ENCODE data around the gene TACR3. TPM values are rescaled to one million over a fixed set of nuclear protein-coding genes. Genes with fewer than 3 reads are reported as not detected.
A peak's percentile ranks its signal among the peaks of the same experiment; 100 is the strongest.
"Not testable (repeated sequence)": the region's sequence is repeated elsewhere in the genome, so short reads cannot be mapped to it uniquely, and the experiment has no call there.

Gene TACR3, protein sequence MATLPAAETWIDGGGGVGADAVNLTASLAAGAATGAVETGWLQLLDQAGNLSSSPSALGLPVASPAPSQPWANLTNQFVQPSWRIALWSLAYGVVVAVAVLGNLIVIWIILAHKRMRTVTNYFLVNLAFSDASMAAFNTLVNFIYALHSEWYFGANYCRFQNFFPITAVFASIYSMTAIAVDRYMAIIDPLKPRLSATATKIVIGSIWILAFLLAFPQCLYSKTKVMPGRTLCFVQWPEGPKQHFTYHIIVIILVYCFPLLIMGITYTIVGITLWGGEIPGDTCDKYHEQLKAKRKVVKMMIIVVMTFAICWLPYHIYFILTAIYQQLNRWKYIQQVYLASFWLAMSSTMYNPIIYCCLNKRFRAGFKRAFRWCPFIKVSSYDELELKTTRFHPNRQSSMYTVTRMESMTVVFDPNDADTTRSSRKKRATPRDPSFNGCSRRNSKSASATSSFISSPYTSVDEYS
- polyA plus RNA-seq (ENCODE audit: insufficient read depth in 1 of 5, insufficient read length in 5 of 5, low replicate concordance in 1 of 5) = 1 to 10 TPM; 1.3 to 5.0 (median 2.1) TPM
- long read RNA-seq, donor 1 = 0 reads
- long read RNA-seq, donor 2 = 0 reads
- long read RNA-seq, donor 3, full-length matches to known transcripts = 1 of 1 reads
- long read RNA-seq, donor 3, partial matches to known transcripts = 0 of 1 reads
- long read RNA-seq, donor 3, other reads (novel, unspliced or antisense) = 0 of 1 reads
- long read RNA-seq, donor 4 = 0 reads
- long read RNA-seq, donor 5 = 0 reads
- long read RNA-seq, donor 6 = 0 reads
- long read RNA-seq, donor 7 = 0 reads
- long read RNA-seq, donor 8 = 0 reads

- peak; percentile 77 to 78 for DNase-seq
These were observed at the start of gene TACR3 for GRCh38 chr4:103719830-103720207. Gene TACR3, minus strand, starts transcription at chr4:103719985. Its CDS starts 310 bp downstream, at chr4:103719675.

DNA sequence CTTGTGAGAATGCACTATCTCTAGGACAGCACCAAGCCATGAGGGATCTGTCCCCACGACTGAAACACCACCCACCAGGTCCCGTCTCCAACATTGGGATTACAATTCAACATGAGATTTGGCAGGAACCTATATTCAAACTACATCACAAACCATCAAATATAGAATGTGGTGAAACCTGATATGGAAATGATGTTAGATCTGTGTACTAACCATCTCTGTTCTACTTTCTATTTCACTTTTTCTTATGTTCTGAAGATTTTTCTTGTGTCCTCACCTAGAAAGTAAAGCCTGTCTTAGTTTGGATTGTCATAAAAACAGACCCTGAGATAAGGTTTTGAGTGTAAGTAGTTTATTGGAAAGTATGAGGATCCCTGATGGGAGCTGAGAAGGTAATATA is 37.8 kb upstream of the TACR3 start:
- DNase-seq = no peak

GRCh38 chr4:103756741-103757140 is 37.0 kb upstream of the TACR3 start:
- DNase-seq = no peak

DNA sequence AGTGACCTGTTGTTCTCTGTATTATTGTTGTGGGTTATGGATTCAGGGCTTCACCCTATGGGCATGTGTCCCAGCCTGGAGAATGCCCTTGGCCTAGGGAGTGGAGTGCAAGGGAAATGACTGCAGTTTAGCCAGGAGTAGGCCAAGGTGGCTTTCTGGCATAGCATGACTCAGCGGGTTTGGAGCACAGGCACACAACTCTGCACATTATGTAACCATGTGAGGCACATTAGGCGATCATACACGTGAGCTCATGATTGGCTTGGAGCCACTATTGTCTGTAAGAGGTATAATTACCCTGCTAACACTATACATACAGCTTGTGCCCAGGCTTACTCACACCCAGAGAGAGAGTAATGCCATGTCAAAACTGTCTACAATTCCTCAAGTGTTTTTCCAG is 35.1 kb upstream of the TACR3 start:
- DNase-seq = peak in 1 of 2 donors; percentile 1

GRCh38 chr4:103753868-103754653 is 34.3 kb upstream of the TACR3 start:
- DNase-seq = no peak

- DNase-seq = not testable (repeated sequence)
These were observed 3.4 kb upstream of the TACR3 start for GRCh38 chr4:103723150-103723549.

DNA sequence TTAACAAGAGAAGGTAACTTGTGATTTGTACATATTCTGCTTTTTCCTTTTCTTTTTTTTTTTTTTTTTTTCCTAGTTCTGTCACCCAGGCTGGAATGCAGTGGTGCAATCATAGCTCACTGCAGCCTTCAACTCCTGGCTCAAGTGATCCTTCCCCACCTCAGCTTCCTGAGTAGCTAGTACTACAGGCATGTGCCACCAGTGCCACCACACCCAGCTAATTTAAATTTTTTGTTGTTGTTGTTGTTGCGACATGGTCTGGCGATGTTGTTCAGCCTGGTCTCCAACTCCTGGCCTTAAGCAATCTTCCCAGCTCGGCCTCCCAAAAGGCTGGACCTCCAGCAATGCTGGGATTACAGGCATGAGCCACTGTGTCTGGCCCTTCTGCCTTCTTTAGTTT is 1.5 kb upstream of the TACR3 start:
- DNase-seq = no peak

DNA sequence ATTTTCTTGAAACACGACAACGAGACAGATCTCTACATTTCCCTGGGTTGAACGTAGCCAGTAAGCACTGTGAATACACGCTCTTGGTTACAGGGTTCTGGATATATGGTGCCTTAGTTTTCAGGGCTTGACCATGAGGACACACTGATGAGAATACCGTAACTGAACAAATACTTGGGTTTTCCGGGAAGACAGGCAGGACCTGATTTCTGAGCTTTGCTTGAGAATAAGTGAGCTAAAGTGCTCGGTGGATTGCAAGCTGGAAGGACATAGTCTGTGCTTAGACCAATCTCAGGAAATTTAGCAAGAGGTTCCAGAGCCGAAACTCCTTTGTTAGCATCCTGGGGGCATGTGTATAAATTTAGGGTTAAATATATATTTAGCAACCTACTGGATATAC is 876 bp upstream of the TACR3 start:
- DNase-seq = no peak

- DNase-seq = peak; percentile 22 to 38
These were observed 518 bp downstream of the TACR3 start for GRCh38 chr4:103719105-103719829.

- DNase-seq = no peak
These were observed 27.2 kb downstream of the TACR3 start for GRCh38 chr4:103692615-103693014.

- DNase-seq = no peak
These were observed 45.8 kb downstream of the TACR3 start for GRCh38 chr4:103673983-103674382.

DNA sequence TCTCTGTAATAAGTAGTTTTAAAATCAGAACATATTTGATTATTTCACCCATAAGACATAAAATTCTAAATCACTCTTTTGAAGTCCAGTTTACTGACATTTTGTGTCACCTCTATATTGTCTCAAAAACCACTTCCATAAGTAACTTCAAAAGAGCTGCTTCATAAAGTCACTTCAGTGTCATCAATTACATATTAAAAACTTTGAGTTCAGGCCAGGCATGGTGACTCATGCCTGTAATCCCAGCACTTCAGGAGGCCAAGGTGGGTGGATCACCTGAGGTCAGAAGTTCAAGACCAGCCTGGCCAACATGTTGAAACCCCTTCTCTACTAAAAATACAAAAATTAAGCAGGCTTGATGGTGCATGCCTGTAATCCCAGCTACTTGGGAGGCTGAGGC is 53.0 kb downstream of the TACR3 start:
- not testable (repeated sequence) for DNase-seq

DNA sequence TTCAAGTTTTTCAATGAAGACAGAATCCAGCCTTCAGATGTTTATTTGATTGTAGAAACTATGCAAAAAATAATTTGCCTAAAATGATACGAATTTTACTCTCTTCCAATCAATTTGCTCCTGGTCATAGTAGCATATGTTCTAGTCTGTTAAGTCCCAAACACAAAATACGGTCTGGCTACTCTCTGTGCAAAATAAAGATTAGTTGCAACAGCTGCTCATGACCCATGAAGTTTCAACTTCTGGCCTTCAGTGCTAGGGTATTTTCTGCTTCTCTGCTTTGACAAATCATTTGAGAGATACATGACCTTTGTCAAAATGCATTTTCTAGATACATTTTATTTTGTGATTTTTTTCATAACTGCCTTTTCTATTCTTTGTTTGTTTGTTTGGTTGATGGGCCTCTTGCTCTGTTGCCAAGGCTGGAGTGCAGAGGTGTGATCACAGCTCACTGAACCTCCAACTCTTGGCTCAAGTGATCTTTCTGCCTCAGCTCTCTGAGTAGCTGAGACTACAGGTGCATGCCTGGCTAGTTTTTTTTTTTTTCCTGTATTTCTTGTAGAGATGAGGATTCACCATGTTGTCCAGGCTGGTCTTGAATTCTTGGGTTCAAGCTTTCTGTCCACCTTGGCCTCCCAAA is 55.2 kb downstream of the TACR3 start:
- no peak for DNase-seq

DNA sequence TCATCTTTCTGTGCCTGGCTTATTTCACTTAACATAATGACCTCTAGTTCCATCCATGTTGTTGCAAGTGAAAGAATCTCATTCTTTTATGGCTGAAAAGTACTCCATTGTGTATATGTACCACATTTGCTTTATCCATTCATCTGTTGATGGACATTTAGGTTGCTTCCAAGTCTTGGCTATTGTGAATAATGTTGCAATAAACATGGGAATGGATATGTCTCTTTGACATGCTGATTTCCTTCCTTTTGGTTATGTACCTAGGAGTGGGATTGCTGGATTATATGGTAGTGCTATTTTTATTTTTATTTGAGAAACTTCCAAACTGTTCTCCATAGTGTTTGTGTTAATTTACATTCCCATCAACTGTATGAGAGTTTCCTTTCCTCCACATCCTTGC is 71.2 kb downstream of the TACR3 start:
- no peak for DNase-seq

DNA sequence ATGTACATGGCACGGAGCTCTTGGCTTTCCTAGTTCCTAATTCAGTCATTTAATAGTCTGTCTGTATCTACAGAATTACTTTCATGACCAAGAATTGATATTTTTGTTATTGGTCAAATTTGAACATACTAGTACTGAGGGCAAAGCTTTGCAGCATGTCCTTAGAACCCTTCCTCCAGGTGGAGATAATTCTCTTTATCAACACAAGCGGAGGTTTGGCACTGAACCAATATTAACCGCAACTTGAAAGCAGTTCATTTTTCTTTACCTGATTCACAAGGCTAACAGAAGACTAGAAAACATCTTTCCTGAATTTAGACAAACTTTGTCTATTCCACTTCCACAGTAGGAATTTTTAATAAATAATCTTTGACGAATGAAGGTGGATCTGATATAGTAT is 73.8 kb downstream of the TACR3 start:
- no peak for DNase-seq

DNA sequence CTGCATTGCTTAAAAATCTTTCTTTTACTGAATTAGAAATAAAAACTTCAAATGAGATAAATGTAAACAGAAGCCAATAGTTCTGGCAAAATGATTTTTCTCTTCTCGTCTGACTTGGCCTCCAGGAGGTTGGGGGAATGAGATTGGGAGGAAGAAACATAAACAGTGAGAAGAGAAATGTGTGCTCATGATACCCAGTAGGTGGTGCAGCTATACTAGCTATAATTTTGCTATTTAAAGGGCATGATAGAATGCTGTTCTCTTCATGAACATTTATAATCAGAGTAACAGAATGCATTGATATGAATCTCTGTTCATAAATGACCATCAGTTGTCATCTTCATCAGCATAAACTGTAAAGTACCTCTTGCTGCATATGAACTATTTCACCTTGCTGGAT is 85.5 kb downstream of the TACR3 start:
- no peak for DNase-seq

GRCh38 chr4:103626296-103626695 is 93.5 kb downstream of the TACR3 start:
- no peak for DNase-seq

DNA sequence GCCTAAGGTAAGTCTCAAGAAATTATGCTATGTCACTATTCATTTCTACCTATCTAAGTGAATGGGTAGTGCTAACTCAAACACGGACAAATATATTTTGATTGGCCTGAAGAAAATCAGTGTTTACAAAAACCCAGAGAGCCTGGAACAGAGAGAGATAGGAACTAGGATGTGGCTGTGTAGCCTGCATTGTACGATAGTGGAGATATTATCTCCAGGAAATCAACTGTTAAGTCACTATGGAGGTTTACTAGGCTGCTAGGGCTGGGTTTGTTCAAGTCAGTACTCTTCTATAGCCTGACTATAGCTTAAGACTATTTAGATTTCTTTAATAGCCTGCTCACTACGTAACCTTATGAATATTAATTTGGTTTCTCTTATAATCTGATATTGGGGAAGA is 127.9 kb downstream of the TACR3 start:
- DNase-seq = no peak

GRCh38 chr4:103567591-103567990 is 152.2 kb downstream of the TACR3 start:
- DNase-seq = no peak

GRCh38 chr4:103559178-103559577 is 160.6 kb downstream of the TACR3 start:
- DNase-seq = not testable (repeated sequence)
